Astrocyte (in vitro differentiated cells and primary cell): ENCODE results near the gene COL6A1. TPM values are rescaled to one million over a fixed set of nuclear protein-coding genes. Genes with fewer than 3 reads are reported as not detected.

Experiments used
- DNase-seq: peaks from one replicate; pipeline ENCODE4 v3.0.0-alpha.2; 2010; ENCODE audit warnings: low read depth
- FAIRE-seq: peaks from 2 replicates; lab custom pipeline; 2011; peaks lifted over from hg19 to GRCh38; lab: Jason Lieb, UNC
- H2AFZ ChIP-seq: 2 replicates; pipeline ENCODE4 v1.6.0; 2012; ENCODE audit warnings: low read depth, low read length, inconsistent platforms
- H3K27ac ChIP-seq: 2 replicates; pipeline ENCODE4 v1.5.1; 2011; ENCODE audit warnings: low read depth, low read length, inconsistent platforms
- H3K27me3 ChIP-seq: 2 replicates; pipeline ENCODE4 v1.6.0; 2011; ENCODE audit warnings: low read length, inconsistent platforms; ENCODE audit not compliant: insufficient read depth
- H3K36me3 ChIP-seq: 2 replicates; pipeline ENCODE4 v1.5.1; 2011; ENCODE audit warnings: low read length, inconsistent platforms; ENCODE audit not compliant: insufficient read depth
- H3K4me1 ChIP-seq: 2 replicates; pipeline ENCODE4 v1.5.1; 2011; ENCODE audit warnings: low read length, inconsistent platforms; ENCODE audit not compliant: insufficient read depth
- H3K4me2 ChIP-seq: 2 replicates; pipeline ENCODE4 v1.6.0; 2012; ENCODE audit warnings: low read length, inconsistent platforms
- H3K4me3 ChIP-seq: 2 replicates; pipeline ENCODE4 v1.5.1; 2011; ENCODE audit warnings: low read depth, mild to moderate bottlenecking, low read length, inconsistent platforms; ENCODE audit not compliant: insufficient read depth
- H3K79me2 ChIP-seq: 2 replicates; pipeline ENCODE4 v1.6.0; 2012; ENCODE audit warnings: mild to moderate bottlenecking, low read length, inconsistent platforms; ENCODE audit not compliant: insufficient read depth
- H3K9ac ChIP-seq: 2 replicates; pipeline ENCODE4 v1.6.0; 2012; ENCODE audit warnings: mild to moderate bottlenecking, low read length, inconsistent platforms
- H3K9me3 ChIP-seq: 2 replicates; pipeline ENCODE4 v1.5.1; 2012; ENCODE audit warnings: low read depth, mild to moderate bottlenecking, low read length, inconsistent platforms; ENCODE audit not compliant: insufficient read depth
- H4K20me1 ChIP-seq: 2 replicates; pipeline ENCODE4 v1.6.0; 2012; ENCODE audit warnings: low read length, inconsistent platforms; ENCODE audit not compliant: insufficient read depth
- H3K27ac Mint-ChIP-seq: one replicate; pipeline ENCODE4 v1.8.0; 2021; ENCODE audit warnings: mild to moderate bottlenecking, mixed read lengths; ENCODE audit not compliant: unreplicated experiment
- H3K27me3 Mint-ChIP-seq: one replicate; pipeline ENCODE4 v1.8.0; 2021; ENCODE audit warnings: low read depth, mixed read lengths; ENCODE audit not compliant: unreplicated experiment
- H3K36me3 Mint-ChIP-seq: one replicate; pipeline ENCODE4 v1.8.0; 2021; ENCODE audit warnings: low read depth, mixed read lengths; ENCODE audit not compliant: unreplicated experiment
- H3K4me1 Mint-ChIP-seq: one replicate; pipeline ENCODE4 v1.8.0; 2021; ENCODE audit warnings: low read depth, mixed read lengths; ENCODE audit not compliant: unreplicated experiment
- H3K4me3 Mint-ChIP-seq: one replicate; pipeline ENCODE4 v1.8.0; 2021; ENCODE audit warnings: mild to moderate bottlenecking, moderate library complexity, mixed read lengths; ENCODE audit not compliant: unreplicated experiment
- H3K9me3 Mint-ChIP-seq: one replicate; pipeline ENCODE4 v1.8.0; 2021; ENCODE audit warnings: mild to moderate bottlenecking, mixed read lengths; ENCODE audit not compliant: unreplicated experiment
- CTCF ChIP-seq: IDR thresholded peaks from 2 replicates; pipeline ENCODE4 v1.5.1; 2011; ENCODE audit warnings: low read depth, mild to moderate bottlenecking, inconsistent platforms, low read length, moderate library complexity; ENCODE audit not compliant: insufficient read depth
- EZH2 ChIP-seq: IDR thresholded peaks from 2 replicates; pipeline ENCODE4 v1.6.1; 2012; ENCODE audit warnings: mild to moderate bottlenecking, low read length, inconsistent platforms; ENCODE audit not compliant: insufficient read depth
- total RNA-seq: library from RNA; stranded (reverse); gene quantifications from 2 replicates; pipeline ENCODE4 v1.2.1, GENCODE V29; 2021

Gene COL6A1
- total RNA-seq, 1 donor from 2014 or later, result 131 TPM

GRCh38 chr21:46025113-46025770 is 43.7 kb downstream of the COL6A1 start:
- no peak for FAIRE-seq
- H2AFZ ChIP-seq, result peak overlapping the region; percentile 49
- H3K27ac ChIP-seq, result peak overlapping the region; percentile 72
- H4K20me1 ChIP-seq, result no peaks in the 10 kb centered on the region
- H3K9me3 ChIP-seq, result no peaks in the 10 kb centered on the region
- H3K36me3 ChIP-seq, result no peaks in the 10 kb centered on the region
- Mint-ChIP-seq H3K4me1 (peaks cover 34% of the 10 kb centered on the region), H3K36me3 (no peaks in the 10 kb centered on the region), H3K9me3 (peaks cover 3% of the 10 kb centered on the region), H3K4me3 (peak overlapping the region; percentile 14), H3K27me3 (peaks cover 5% of the 10 kb centered on the region), H3K27ac (peak overlapping the region; percentile 90)
- no peak overlapping the region for H3K4me3 ChIP-seq
- no peaks in the 10 kb centered on the region for H3K27me3 ChIP-seq
- peak; percentile 85 for DNase-seq
- H3K4me1 ChIP-seq, result peaks cover 12% of the 10 kb centered on the region
- peak overlapping the region; percentile 75 for H3K4me2 ChIP-seq
- peak overlapping the region; percentile 63 for H3K9ac ChIP-seq
- no peak for TF ChIP-seq CTCF
- no peak for TF ChIP-seq EZH2
- H3K79me2 ChIP-seq, result no peaks in the 10 kb centered on the region

- no peak overlapping the region for H2AFZ ChIP-seq
- no peak overlapping the region for H3K4me3 ChIP-seq
- no peaks in the 10 kb centered on the region for H3K36me3 ChIP-seq
- no peaks in the 10 kb centered on the region for H3K27me3 ChIP-seq
- H3K27ac ChIP-seq, result peak overlapping the region; percentile 1
- peaks cover 3% of the 10 kb centered on the region for H3K9me3 Mint-ChIP-seq
- no peaks in the 10 kb centered on the region for H3K36me3 Mint-ChIP-seq
- no peaks in the 10 kb centered on the region for H3K9me3 ChIP-seq
- H3K27me3 Mint-ChIP-seq, result no peaks in the 10 kb centered on the region
- H3K9ac ChIP-seq, result no peak overlapping the region
- no peak overlapping the region for H3K4me3 Mint-ChIP-seq
- H3K4me1 Mint-ChIP-seq, result peaks cover 34% of the 10 kb centered on the region
- no peak overlapping the region for H3K27ac Mint-ChIP-seq
- H3K4me2 ChIP-seq, result no peak overlapping the region
- no peaks in the 10 kb centered on the region for H3K79me2 ChIP-seq
- peaks cover 12% of the 10 kb centered on the region for H3K4me1 ChIP-seq
- TF ChIP-seq EZH2, result no peak
- TF ChIP-seq CTCF, result no peak
- no peak for FAIRE-seq
- DNase-seq, result peak; percentile 43
- H4K20me1 ChIP-seq, result no peaks in the 10 kb centered on the region
Measured at GRCh38 chr21:46027851-46028493, 46.4 kb downstream of the COL6A1 start.

- H3K4me1 Mint-ChIP-seq, result peaks cover 31% of the 10 kb centered on the region
- TF ChIP-seq EZH2 (no peak), CTCF (no peak)
- H3K4me3 Mint-ChIP-seq, result no peak overlapping the region
- peak; percentile 55 for FAIRE-seq
- H3K9me3 Mint-ChIP-seq, result peaks cover 3% of the 10 kb centered on the region
- peak; percentile 81 for DNase-seq
- Histone ChIP-seq H3K27ac (no peak overlapping the region), H3K27me3 (no peaks in the 10 kb centered on the region), H3K9ac (no peak overlapping the region), H3K4me3 (no peak overlapping the region), H3K36me3 (no peaks in the 10 kb centered on the region), H4K20me1 (no peaks in the 10 kb centered on the region), H3K79me2 (no peaks in the 10 kb centered on the region), H2AFZ (no peak overlapping the region), H3K4me1 (peaks cover 12% of the 10 kb centered on the region), H3K4me2 (no peak overlapping the region), H3K9me3 (no peaks in the 10 kb centered on the region)
- H3K27ac Mint-ChIP-seq, result no peak overlapping the region
- no peaks in the 10 kb centered on the region for H3K27me3 Mint-ChIP-seq
- no peaks in the 10 kb centered on the region for H3K36me3 Mint-ChIP-seq
Measured at GRCh38 chr21:46028573-46029091, 47.1 kb downstream of the COL6A1 start.
